ENCODE measurements around the gene DAPK2.
"Not testable (repeated sequence)": the region's sequence is repeated elsewhere in the genome, so short reads cannot be mapped to it uniquely, and the experiment has no call there.

Gene DAPK2

DNA sequence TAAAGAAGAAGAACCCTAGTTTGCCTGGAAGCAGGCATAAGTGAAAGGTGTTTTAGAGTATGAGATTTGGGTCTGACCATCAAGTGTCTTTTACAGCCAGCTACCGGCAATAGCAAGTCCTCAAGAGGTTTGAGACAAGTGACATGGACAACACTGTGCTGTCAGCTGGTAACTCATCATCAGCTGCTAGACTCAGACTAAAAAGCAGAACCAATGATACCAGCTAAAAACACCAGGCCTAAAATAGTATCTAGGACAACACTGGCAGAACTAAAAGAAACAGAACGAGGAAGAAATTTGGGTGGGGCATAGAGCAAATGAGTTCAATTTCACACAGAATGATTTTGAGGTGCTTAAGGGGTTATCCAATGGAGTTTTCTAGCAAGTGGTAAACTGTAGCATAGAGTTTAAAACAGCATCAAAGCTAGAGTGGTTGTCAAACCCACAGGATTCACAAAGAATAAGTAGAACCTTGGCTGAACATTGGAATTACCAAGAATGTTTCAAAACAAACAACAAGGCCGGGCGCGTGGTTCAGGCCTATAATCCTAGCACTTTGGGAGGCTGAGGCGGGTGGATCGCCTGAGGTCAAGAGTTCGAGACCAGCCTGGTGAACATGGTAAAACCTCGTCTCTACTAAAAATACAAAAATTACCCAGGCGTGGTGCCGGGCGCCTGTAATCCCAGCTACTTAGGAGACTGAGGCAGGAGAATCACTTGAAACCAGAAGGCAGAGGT, 43.4 kb upstream of the DAPK2 start:
- Histone ChIP-seq H3K4me2 (ENCODE audit: low read depth, low read length, poor library complexity, severe bottlenecking) (no peak overlapping the region), H3K9ac (ENCODE audit: low read depth, low read length, poor library complexity, severe bottlenecking) (no peak overlapping the region), H3F3A (ENCODE audit: low read depth) (no peaks in the 10 kb centered on the region), H3K9me2 (replicated peaks; ENCODE audit: low read depth, low read length) (no peaks in the 10 kb centered on the region), H4K20me1 (ENCODE audit: insufficient read depth, low read length, poor library complexity, severe bottlenecking) (peaks cover 8% of the 10 kb centered on the region), H3K79me2 (ENCODE audit: insufficient read depth, low read length) (peaks cover 50% of the 10 kb centered on the region), H3K36me3 (ENCODE audit: insufficient read depth, low read length) (peaks cover 8% of the 10 kb centered on the region; the same call in 1 of the 2 replicates), H3K4me1 (ENCODE audit: insufficient read depth, low read length, poor library complexity, severe bottlenecking) (peaks cover 33% of the 10 kb centered on the region), H2AFZ (ENCODE audit: low read length) (no peak overlapping the region), H3K27me3 (ENCODE audit: insufficient read depth, low read length, poor library complexity, severe bottlenecking) (no peaks in the 10 kb centered on the region), H3K9me3 (ENCODE audit: insufficient read depth, low read depth, low read length) (no peaks in the 10 kb centered on the region), H3K4me3 (ENCODE audit: low read length, poor library complexity, severe bottlenecking) (no peak overlapping the region)
- TF ChIP-seq, protein P1, sequence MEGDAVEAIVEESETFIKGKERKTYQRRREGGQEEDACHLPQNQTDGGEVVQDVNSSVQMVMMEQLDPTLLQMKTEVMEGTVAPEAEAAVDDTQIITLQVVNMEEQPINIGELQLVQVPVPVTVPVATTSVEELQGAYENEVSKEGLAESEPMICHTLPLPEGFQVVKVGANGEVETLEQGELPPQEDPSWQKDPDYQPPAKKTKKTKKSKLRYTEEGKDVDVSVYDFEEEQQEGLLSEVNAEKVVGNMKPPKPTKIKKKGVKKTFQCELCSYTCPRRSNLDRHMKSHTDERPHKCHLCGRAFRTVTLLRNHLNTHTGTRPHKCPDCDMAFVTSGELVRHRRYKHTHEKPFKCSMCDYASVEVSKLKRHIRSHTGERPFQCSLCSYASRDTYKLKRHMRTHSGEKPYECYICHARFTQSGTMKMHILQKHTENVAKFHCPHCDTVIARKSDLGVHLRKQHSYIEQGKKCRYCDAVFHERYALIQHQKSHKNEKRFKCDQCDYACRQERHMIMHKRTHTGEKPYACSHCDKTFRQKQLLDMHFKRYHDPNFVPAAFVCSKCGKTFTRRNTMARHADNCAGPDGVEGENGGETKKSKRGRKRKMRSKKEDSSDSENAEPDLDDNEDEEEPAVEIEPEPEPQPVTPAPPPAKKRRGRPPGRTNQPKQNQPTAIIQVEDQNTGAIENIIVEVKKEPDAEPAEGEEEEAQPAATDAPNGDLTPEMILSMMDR (conservative IDR thresholded peaks at IDR 0.05; ENCODE audit: low read length) = no peak
- TF ChIP-seq EZH2phosphoT487 (IDR thresholded peaks at IDR 0.05; ENCODE audit: borderline replicate concordance) = no peak

DNA sequence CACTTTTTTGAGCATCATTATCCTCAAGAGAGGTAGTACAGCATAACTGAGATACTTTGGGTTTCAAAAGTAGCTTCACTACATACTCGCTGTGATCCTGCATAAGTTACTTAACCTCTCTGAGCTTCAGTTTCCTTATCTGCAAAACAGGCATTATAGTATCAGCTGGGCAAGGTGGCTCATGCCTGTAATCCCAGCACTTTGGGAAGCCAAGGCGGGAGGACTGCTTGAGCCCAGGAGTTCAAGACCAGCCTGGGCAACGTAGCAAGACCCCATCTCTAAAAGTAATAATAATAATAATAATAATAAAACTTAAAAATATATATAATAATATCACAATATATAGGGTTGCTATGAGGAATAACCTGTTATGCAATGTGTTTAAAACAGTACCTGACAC, 36.5 kb upstream of the DAPK2 start:
- H3K27me3 ChIP-seq (ENCODE audit: insufficient read depth, low read length, poor library complexity, severe bottlenecking) = no peaks in the 10 kb centered on the region

DNA sequence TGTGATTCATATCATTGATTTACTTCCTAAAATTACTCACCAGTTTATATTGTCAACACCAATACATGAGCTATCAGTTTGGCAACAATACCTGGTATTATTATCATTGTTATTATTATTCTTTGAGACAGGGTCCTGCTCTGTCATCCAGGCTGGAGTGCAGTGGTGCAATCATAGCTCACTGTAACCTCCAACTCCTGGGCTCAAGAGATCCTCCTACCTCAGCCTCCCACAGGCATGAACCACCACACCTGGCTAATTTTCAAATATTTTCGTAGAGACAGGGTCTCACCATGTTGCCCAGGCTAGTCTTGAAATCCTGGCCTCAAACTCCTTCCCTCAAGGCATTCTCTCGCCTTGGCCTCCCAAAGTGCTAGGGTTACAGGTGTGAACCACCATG, 27.2 kb upstream of the DAPK2 start:
- H4K20me1 ChIP-seq (ENCODE audit: insufficient read depth, low read length, poor library complexity, severe bottlenecking); H3K79me2 ChIP-seq (ENCODE audit: insufficient read depth, low read length); H3K27me3 ChIP-seq (ENCODE audit: insufficient read depth, low read length, poor library complexity, severe bottlenecking); H2AFZ ChIP-seq (ENCODE audit: low read length); H3K9me3 ChIP-seq (ENCODE audit: insufficient read depth, low read depth, low read length); H3K4me2 ChIP-seq (ENCODE audit: low read depth, low read length, poor library complexity, severe bottlenecking); H3F3A ChIP-seq (ENCODE audit: low read depth); H3K4me3 ChIP-seq (ENCODE audit: low read length, poor library complexity, severe bottlenecking); H3K9ac ChIP-seq (ENCODE audit: low read depth, low read length, poor library complexity, severe bottlenecking); H3K9me2 ChIP-seq (replicated peaks; ENCODE audit: low read depth, low read length); H3K4me1 ChIP-seq (ENCODE audit: insufficient read depth, low read length, poor library complexity, severe bottlenecking): not testable (repeated sequence)
- peaks cover 36% of the 10 kb centered on the region; the same call in 1 of the 2 replicates for H3K36me3 ChIP-seq (ENCODE audit: insufficient read depth, low read length)

More for the DNA sequence above, 36.5 kb upstream of the DAPK2 start:
- peaks cover 1% of the 10 kb centered on the region for H3K79me2 ChIP-seq (ENCODE audit: insufficient read depth, low read length)
- H3K9me2 ChIP-seq (replicated peaks; ENCODE audit: low read depth, low read length) = no peaks in the 10 kb centered on the region
- H3K9me3 ChIP-seq (ENCODE audit: insufficient read depth, low read depth, low read length) = no peaks in the 10 kb centered on the region
- H4K20me1 ChIP-seq (ENCODE audit: insufficient read depth, low read length, poor library complexity, severe bottlenecking) = no peaks in the 10 kb centered on the region
- TF ChIP-seq EZH2phosphoT487 (IDR thresholded peaks at IDR 0.05; ENCODE audit: borderline replicate concordance) = no peak
- TF ChIP-seq, protein P1 (conservative IDR thresholded peaks at IDR 0.05; ENCODE audit: low read length) = no peak
- no peak overlapping the region for H2AFZ ChIP-seq (ENCODE audit: low read length)
- peaks cover 8% of the 10 kb centered on the region; the same call in 1 of the 2 replicates for H3K36me3 ChIP-seq (ENCODE audit: insufficient read depth, low read length)
- no peak overlapping the region for H3K4me2 ChIP-seq (ENCODE audit: low read depth, low read length, poor library complexity, severe bottlenecking)
- H3K4me3 ChIP-seq (ENCODE audit: low read length, poor library complexity, severe bottlenecking) = no peak overlapping the region
- no peaks in the 10 kb centered on the region for H3F3A ChIP-seq (ENCODE audit: low read depth)
- no peak overlapping the region for H3K9ac ChIP-seq (ENCODE audit: low read depth, low read length, poor library complexity, severe bottlenecking)
- H3K4me1 ChIP-seq (ENCODE audit: insufficient read depth, low read length, poor library complexity, severe bottlenecking) = no peaks in the 10 kb centered on the region

DNA sequence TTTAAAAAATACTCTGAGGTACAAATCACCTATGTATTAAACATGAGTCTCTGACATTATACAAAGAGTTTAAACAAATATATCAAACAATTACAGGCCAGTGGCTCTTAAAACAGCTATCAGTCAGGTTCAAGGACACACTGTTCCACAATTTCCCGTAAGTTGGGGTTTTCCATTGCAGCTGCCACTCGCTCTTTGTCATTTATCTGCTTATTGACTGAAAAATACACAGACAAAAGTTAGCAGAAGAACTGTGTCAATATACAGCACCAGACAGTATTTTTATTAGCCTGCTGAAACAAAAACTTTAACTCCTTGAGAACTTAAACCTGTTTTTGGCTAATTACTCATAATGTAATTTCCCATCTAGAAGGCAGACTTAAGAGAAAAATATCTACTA, 26.5 kb upstream of the DAPK2 start:
- H3F3A ChIP-seq (ENCODE audit: low read depth) = no peaks in the 10 kb centered on the region; the same call in 1 of the 2 replicates
- H3K4me2 ChIP-seq (ENCODE audit: low read depth, low read length, poor library complexity, severe bottlenecking) = no peak overlapping the region
- H3K36me3 ChIP-seq (ENCODE audit: insufficient read depth, low read length) = peaks cover 35% of the 10 kb centered on the region; the same call in 1 of the 2 replicates
- no peaks in the 10 kb centered on the region for H3K9me3 ChIP-seq (ENCODE audit: insufficient read depth, low read depth, low read length)
- no peaks in the 10 kb centered on the region for H3K27me3 ChIP-seq (ENCODE audit: insufficient read depth, low read length, poor library complexity, severe bottlenecking)
- H3K4me1 ChIP-seq (ENCODE audit: insufficient read depth, low read length, poor library complexity, severe bottlenecking) = peaks cover 14% of the 10 kb centered on the region
- H2AFZ ChIP-seq (ENCODE audit: low read length) = no peak overlapping the region
- H3K9ac ChIP-seq (ENCODE audit: low read depth, low read length, poor library complexity, severe bottlenecking) = no peak overlapping the region
- peaks cover 4% of the 10 kb centered on the region for H3K79me2 ChIP-seq (ENCODE audit: insufficient read depth, low read length)
- TF ChIP-seq EZH2phosphoT487 (IDR thresholded peaks at IDR 0.05; ENCODE audit: borderline replicate concordance) = no peak
- TF ChIP-seq, protein P1 (conservative IDR thresholded peaks at IDR 0.05; ENCODE audit: low read length) = no peak
- no peaks in the 10 kb centered on the region for H3K9me2 ChIP-seq (replicated peaks; ENCODE audit: low read depth, low read length)
- no peaks in the 10 kb centered on the region for H4K20me1 ChIP-seq (ENCODE audit: insufficient read depth, low read length, poor library complexity, severe bottlenecking)
- H3K4me3 ChIP-seq (ENCODE audit: low read length, poor library complexity, severe bottlenecking) = no peak overlapping the region

Data from Loucy (cell line).